ENCODE measurements around the gene AGRN. TPM values are rescaled to one million over a fixed set of nuclear protein-coding genes. Genes with fewer than 3 reads are reported as not detected.
"Not testable (repeated sequence)": the region's sequence is repeated elsewhere in the genome, so short reads cannot be mapped to it uniquely, and the experiment has no call there.

AGRN gene
- total RNA-seq, 4 donors from 2014 or later: 68.3 to 147 (median 129) TPM

- Histone ChIP-seq H3K27me3 (no peaks in the 10 kb centered on the region), H3K9me3 (no peaks in the 10 kb centered on the region), H3K27ac (no peak overlapping the region), H3K4me3 (replicated peaks in 1 of 3) (no peak overlapping the region), H3K36me3 (no peaks in the 10 kb centered on the region), H3K4me1 (no peaks in the 10 kb centered on the region)
- 78 to 83% methylated on average over 24 to 43 of the region's 43 CpGs for WGBS, 2 donors
- TF ChIP-seq CTCF (IDR thresholded peaks at IDR 0.05): no peak
- TF ChIP-seq POLR2A (IDR thresholded peaks at IDR 0.05): no peak
- no peak for DNase-seq
- intact Hi-C loops (cut with DNase I): loop anchor here (2.0 kb wide), 1 partner anchor 84 kb away; no protein-coding TSS in a partner anchor
These were observed 37.0 kb upstream of the AGRN start for GRCh38 chr1:982765-983436.

GRCh38 chr1:983798-984475 is 36.0 kb upstream of the AGRN start:
- Histone ChIP-seq H3K36me3 (no peaks in the 10 kb centered on the region), H3K27me3 (no peaks in the 10 kb centered on the region), H3K9me3 (no peaks in the 10 kb centered on the region), H3K27ac (no peak overlapping the region), H3K4me1 (no peaks in the 10 kb centered on the region), H3K4me3 (replicated peaks in 1 of 3) (no peak overlapping the region)
- WGBS, 2 donors: 22 to 40% methylated on average over 9 to 22 of the region's 29 CpGs
- DNase-seq: peak; percentile 40
- intact Hi-C loops (cut with DNase I): loop anchor here (2.0 kb wide), 1 partner anchor 83 kb away; no protein-coding TSS in a partner anchor
- peak; percentile 50 to 98 (median 64) for TF ChIP-seq CTCF (IDR thresholded peaks at IDR 0.05)
- TF ChIP-seq POLR2A (IDR thresholded peaks at IDR 0.05): no peak

GRCh38 chr1:984476-984814 is 35.5 kb upstream of the AGRN start:
- H3K4me3 ChIP-seq (replicated peaks in 1 of 3): no peak overlapping the region

DNA sequence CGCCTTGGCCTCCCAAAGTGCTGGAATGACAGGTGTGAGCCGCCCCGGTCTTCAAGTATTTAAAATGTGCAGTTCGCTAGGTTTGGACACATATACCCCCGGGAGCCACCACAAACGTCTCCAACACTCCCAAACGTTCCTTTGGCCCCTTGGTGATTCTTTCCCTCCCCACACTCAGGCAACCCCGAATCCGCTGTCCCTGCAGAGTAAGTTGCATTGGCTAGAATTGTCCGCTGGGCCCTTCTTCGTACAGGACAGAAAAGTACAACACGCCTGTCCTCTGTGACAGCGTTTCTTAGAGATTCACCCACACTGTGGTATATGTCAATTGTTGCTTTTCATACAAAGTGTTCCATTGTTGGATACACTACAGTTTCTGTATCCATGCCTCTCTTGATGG is 34.8 kb upstream of the AGRN start:
- no peak overlapping the region for H3K4me3 ChIP-seq (replicated peaks in 1 of 3)
- H3K27ac ChIP-seq: no peak overlapping the region
- TF ChIP-seq POLR2A (IDR thresholded peaks at IDR 0.05) (no peak), CTCF (IDR thresholded peaks at IDR 0.05) (no peak)
- intact Hi-C loops (cut with DNase I): no loop called here
- 79 to 82% methylated on average over 13 of the region's 13 CpGs for WGBS, 2 donors
- no peaks in the 10 kb centered on the region for H3K36me3 ChIP-seq
- no peaks in the 10 kb centered on the region for H3K4me1 ChIP-seq
- H3K9me3 ChIP-seq: no peaks in the 10 kb centered on the region
- H3K27me3 ChIP-seq: no peaks in the 10 kb centered on the region
- DNase-seq: no peak

More at GRCh38 chr1:984476-984814, 35.5 kb upstream of the AGRN start:
- intact Hi-C loops (cut with DNase I): no loop called here
- no peak for TF ChIP-seq POLR2A (IDR thresholded peaks at IDR 0.05)
- TF ChIP-seq CTCF (IDR thresholded peaks at IDR 0.05): peak in 1 of 6 experiments; percentile 11
- H3K36me3 ChIP-seq: no peaks in the 10 kb centered on the region
- no peak overlapping the region for H3K27ac ChIP-seq
- WGBS, 2 donors: 53 to 56% methylated on average over 12 of the region's 12 CpGs
- no peak for DNase-seq
- H3K9me3 ChIP-seq: no peaks in the 10 kb centered on the region
- H3K4me1 ChIP-seq: no peaks in the 10 kb centered on the region
- no peaks in the 10 kb centered on the region for H3K27me3 ChIP-seq

GRCh38 chr1:988061-988460 is 31.9 kb upstream of the AGRN start:
- H3K4me3 ChIP-seq (replicated peaks in 1 of 3); intact Hi-C loops (cut with DNase I); H3K27me3 ChIP-seq; H3K36me3 ChIP-seq; H3K9me3 ChIP-seq; H3K4me1 ChIP-seq; DNase-seq; H3K27ac ChIP-seq: not testable (repeated sequence)
- WGBS, 2 donors: 87 to 88% methylated on average over 5 of the region's 5 CpGs

DNA sequence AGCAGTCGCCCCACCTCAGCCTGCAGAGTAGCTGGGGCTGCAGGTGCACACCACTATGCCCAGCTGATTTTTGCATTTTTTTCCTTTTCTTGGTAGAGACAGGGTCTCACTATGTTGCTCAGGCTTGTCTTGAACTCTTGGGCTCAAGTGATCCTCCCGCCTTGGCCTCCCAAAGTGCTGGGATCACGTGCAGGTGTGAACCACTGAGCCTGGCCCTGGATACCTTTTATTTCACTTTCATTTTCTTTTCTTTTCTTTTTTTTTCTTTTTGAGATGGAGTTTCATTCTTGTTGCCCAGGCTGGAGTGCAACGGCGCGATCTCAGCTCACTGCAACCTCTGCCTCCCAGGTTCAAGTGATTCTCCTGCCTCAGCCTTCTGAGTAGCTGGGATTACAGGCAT is 28.6 kb upstream of the AGRN start:
- H3K27me3 ChIP-seq; intact Hi-C loops (cut with DNase I); H3K4me1 ChIP-seq; H3K36me3 ChIP-seq; H3K27ac ChIP-seq; H3K9me3 ChIP-seq; DNase-seq; H3K4me3 ChIP-seq (replicated peaks in 1 of 3): not testable (repeated sequence)
- 90 to 92% methylated on average over 6 of the region's 6 CpGs for WGBS, 2 donors

All from thyroid gland (tissue), 4 donors.